Neutrophil (primary cell): ENCODE measurements around the gene TEAD4.

Experiments used
- H3K27ac ChIP-seq: fragments of 200-600 bp; sonication (generic); 2 replicates; pipeline ENCODE4 v1.5.1; 2016; ENCODE audit warnings: mild to moderate bottlenecking, moderate library complexity
- H3K27me3 ChIP-seq: fragments of 200-600 bp; sonication (generic); 2 replicates; pipeline ENCODE4 v1.6.0; 2016; ENCODE audit warnings: mild to moderate bottlenecking
- H3K36me3 ChIP-seq: fragments of 200-600 bp; sonication (generic); 2 replicates; pipeline ENCODE4 v1.5.1; 2017
- H3K4me1 ChIP-seq, 2 experiments: fragments of 200-600 bp in 1 of 2; sonication (generic) in 1 of 2; 1 replicate in 1 of 2; 2 replicates in 1 of 2; pipeline versions ENCODE4 v1.5.1 to v1.6.1; 2013 to 2016; ENCODE audit warnings: low read depth in 1 of 2, low read length in 1 of 2, mild to moderate bottlenecking in 1 of 2, moderate library complexity in 1 of 2; ENCODE audit not compliant: control insufficient read depth in 1 of 2, insufficient read depth in 1 of 2
- H3K4me3 ChIP-seq, 2 experiments: fragments of 200-600 bp in 1 of 2; sonication (generic) in 1 of 2; 1 replicate in 1 of 2; 2 replicates in 1 of 2; pipeline ENCODE4 v1.5.1; 2013 to 2016; ENCODE audit warnings: low read depth in 1 of 2, low read length in 1 of 2, mild to moderate bottlenecking in 1 of 2, moderate library complexity in 1 of 2
- H3K9me3 ChIP-seq: fragments of 200-600 bp; sonication (generic); 2 replicates; pipeline ENCODE4 v1.5.1; 2016
- CTCF ChIP-seq: fragments of 200-600 bp; sonication (generic); IDR thresholded peaks from 2 replicates; pipeline ENCODE4 v1.5.1; 2016; ENCODE audit warnings: antibody characterized with exemption

Gene TEAD4

GRCh38 chr12:2960996-2961616, 1.9 kb downstream of the TEAD4 start:
- no peaks in the 10 kb centered on the region for H3K36me3 ChIP-seq
- no peak for TF ChIP-seq CTCF
- peaks cover 85% of the 10 kb centered on the region for H3K27me3 ChIP-seq
- no peak overlapping the region for H3K27ac ChIP-seq
- H3K4me1 ChIP-seq: no peaks in the 10 kb centered on the region
- no peak overlapping the region for H3K4me3 ChIP-seq
- no peaks in the 10 kb centered on the region for H3K9me3 ChIP-seq

GRCh38 chr12:2961705-2962104, 2.5 kb downstream of the TEAD4 start:
- no peak overlapping the region for H3K27ac ChIP-seq

GRCh38 chr12:2963154-2963759, 4.1 kb downstream of the TEAD4 start:
- Histone ChIP-seq H3K4me3 (no peak overlapping the region), H3K27ac (no peak overlapping the region)
- no peak for TF ChIP-seq CTCF

More at GRCh38 chr12:2961705-2962104, 2.5 kb downstream of the TEAD4 start:
- TF ChIP-seq CTCF: no peak
- Histone ChIP-seq H3K27me3 (peaks cover 79% of the 10 kb centered on the region), H3K4me1 (no peaks in the 10 kb centered on the region), H3K4me3 (no peak overlapping the region), H3K9me3 (no peaks in the 10 kb centered on the region), H3K36me3 (no peaks in the 10 kb centered on the region)

GRCh38 chr12:2963760-2964292, 4.6 kb downstream of the TEAD4 start:
- Histone ChIP-seq H3K9me3 (no peaks in the 10 kb centered on the region), H3K36me3 (no peaks in the 10 kb centered on the region), H3K27me3 (peaks cover 57% of the 10 kb centered on the region), H3K4me3 (no peak overlapping the region), H3K4me1 (no peaks in the 10 kb centered on the region), H3K27ac (no peak overlapping the region)
- no peak for TF ChIP-seq CTCF

More at GRCh38 chr12:2963154-2963759, 4.1 kb downstream of the TEAD4 start:
- Histone ChIP-seq H3K36me3 (no peaks in the 10 kb centered on the region), H3K4me1 (no peaks in the 10 kb centered on the region), H3K9me3 (no peaks in the 10 kb centered on the region), H3K27me3 (peaks cover 63% of the 10 kb centered on the region)

GRCh38 chr12:2967651-2968050, 8.5 kb downstream of the TEAD4 start:
- Histone ChIP-seq H3K4me1 (no peaks in the 10 kb centered on the region), H3K27me3 (peaks cover 21% of the 10 kb centered on the region), H3K27ac (no peak overlapping the region), H3K9me3 (no peaks in the 10 kb centered on the region), H3K4me3 (no peak overlapping the region), H3K36me3 (no peaks in the 10 kb centered on the region)
- TF ChIP-seq CTCF: no peak
